GM23248 (cell line): ENCODE data around the gene ATP5PD.

Experiments used
- EZH2 ChIP-seq: fragments of 200-600 bp; sonication (generic); IDR thresholded peaks from 2 replicates; pipeline ENCODE4 v1.6.1; 2018; ENCODE audit warnings: antibody characterized with exemption, mild to moderate bottlenecking; ENCODE audit not compliant: insufficient read depth, poor library complexity, severe bottlenecking
- EZH2phosphoT487 ChIP-seq: fragments of 200-600 bp; sonication (generic); IDR thresholded peaks from 2 replicates; pipeline ENCODE4 v1.6.1; 2018; ENCODE audit warnings: antibody characterized with exemption, moderate library complexity, mild to moderate bottlenecking, low read depth; ENCODE audit not compliant: insufficient read depth

- TF ChIP-seq EZH2 (no peak), EZH2phosphoT487 (no peak)
Observed at GRCh38 chr17:75088465-75089417, 42.0 kb upstream of the ATP5PD start.
